Astrocyte of the cerebellum (primary cell): ENCODE data around the gene C1QTNF6.
"Not testable (repeated sequence)": the region's sequence is repeated elsewhere in the genome, so short reads cannot be mapped to it uniquely, and the experiment has no call there.

Experiments
- DNase-seq: peaks from one replicate; pipeline ENCODE4 v3.0.0-alpha.2; 2011; ENCODE audit warnings: low read depth
- H3K4me3 ChIP-seq: 2 replicates; pipeline ENCODE4 v1.5.1; 2011; ENCODE audit warnings: mild to moderate bottlenecking, low read depth, low read length, moderate library complexity
- CTCF ChIP-seq: IDR thresholded peaks from 2 replicates; pipeline ENCODE4 v1.5.1; 2012; ENCODE audit warnings: low read length, low read depth, moderate library complexity, mild to moderate bottlenecking; ENCODE audit errors: missing control alignments
- in situ Hi-C: cut with HindIII; loops from 2 replicates; pipeline ENCODE4 v1.10.0; 2017; ENCODE audit warnings: low sequenced_read_pairs

Gene C1QTNF6

DNA sequence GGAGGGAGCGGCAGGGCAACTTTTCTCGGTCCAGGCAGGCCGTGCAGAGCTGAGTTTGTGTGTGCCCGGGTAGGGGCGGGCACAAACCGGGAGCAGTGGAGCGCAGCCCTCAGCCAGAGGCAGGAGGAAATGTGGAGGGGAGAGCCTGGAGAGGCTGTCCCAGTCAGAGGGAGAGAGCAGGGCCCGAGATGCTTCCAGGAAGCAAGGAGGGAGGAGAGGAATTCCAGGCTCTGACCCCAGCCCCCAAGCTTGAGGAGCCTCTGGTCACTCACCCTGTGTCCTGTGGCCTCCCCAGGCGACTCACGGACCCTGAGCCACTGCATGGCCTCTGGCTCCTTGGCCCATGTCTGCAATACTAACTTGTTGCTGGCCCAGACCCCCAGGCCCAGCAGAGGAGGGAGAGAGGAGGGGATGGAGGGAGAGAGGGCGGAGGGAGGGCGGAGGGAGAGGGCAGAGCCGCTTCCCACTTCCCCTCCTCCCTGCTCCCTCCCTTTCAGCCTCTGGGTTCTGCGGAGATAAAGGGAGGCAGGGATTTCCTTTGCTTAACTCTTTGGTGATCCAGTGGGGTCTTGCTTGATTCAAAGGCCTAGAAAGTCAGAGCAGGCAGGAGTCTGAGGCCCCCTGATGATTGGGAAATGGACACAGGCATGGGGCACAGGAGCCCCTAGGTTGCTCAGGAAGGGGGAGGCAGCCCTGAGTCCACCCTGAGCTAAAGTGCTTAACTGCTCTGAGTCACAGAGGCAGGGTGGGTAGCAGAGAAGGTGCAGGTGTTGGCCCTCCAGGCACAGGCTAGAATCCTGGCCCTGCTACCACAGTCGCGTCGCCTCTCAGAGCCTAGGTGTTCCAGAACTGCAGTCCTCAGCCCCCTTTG lies at the start of gene C1QTNF6:
C1QTNF6 (minus strand) TSS at position 357 of the 871 bp plus-strand sequence; CDS start at position 323, 34 bp downstream.
- in situ Hi-C loops, result no loop called here
- DNase-seq, result no peak
- TF ChIP-seq CTCF, result no peak
- H3K4me3 ChIP-seq, result peak within 1 kb of the TSS; percentile 44

DNA sequence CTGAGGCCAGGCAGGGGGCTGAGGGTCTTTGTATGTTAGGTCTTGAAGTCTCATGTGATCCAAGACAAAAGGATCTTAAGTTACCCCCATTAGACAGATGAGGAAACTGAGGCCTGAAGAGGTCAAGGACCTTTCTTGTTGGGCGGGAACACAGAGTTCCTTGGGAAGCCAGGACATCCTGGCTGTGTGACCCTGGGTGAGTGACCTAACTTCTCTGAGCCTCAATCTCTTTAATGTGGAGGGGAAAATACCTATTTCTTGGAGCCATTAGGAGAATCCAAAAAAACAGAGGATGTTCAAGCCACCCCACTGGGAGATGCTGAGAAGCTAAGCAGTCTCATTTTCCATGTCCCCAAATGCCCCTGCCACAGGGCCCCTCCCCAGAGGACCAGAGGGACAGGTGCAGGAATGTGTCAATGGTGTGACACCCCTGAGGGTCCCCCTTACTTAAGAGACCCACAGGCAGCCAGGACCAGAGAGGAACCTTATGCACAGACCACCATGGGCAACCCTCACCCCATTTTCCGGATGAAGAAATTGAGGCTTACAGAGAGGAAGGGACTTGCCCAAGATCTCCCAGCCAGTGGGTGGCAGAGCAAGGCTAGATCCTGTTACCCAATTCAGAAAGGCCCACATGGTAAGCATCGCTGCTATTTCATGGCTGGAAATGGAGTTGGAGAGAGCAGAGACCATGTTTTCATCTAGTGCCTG lies 48.0 kb upstream of the C1QTNF6 start:
- in situ Hi-C loops, result no loop called here

GRCh38 chr22:37234736-37235711 lies 47.0 kb upstream of the C1QTNF6 start:
- no peak for DNase-seq
- no peak for TF ChIP-seq CTCF
- no peak overlapping the region for H3K4me3 ChIP-seq
- in situ Hi-C loops, result no loop called here

More for the DNA sequence above, 48.0 kb upstream of the C1QTNF6 start:
- no peak for DNase-seq
- no peak overlapping the region for H3K4me3 ChIP-seq
- TF ChIP-seq CTCF, result no peak

DNA sequence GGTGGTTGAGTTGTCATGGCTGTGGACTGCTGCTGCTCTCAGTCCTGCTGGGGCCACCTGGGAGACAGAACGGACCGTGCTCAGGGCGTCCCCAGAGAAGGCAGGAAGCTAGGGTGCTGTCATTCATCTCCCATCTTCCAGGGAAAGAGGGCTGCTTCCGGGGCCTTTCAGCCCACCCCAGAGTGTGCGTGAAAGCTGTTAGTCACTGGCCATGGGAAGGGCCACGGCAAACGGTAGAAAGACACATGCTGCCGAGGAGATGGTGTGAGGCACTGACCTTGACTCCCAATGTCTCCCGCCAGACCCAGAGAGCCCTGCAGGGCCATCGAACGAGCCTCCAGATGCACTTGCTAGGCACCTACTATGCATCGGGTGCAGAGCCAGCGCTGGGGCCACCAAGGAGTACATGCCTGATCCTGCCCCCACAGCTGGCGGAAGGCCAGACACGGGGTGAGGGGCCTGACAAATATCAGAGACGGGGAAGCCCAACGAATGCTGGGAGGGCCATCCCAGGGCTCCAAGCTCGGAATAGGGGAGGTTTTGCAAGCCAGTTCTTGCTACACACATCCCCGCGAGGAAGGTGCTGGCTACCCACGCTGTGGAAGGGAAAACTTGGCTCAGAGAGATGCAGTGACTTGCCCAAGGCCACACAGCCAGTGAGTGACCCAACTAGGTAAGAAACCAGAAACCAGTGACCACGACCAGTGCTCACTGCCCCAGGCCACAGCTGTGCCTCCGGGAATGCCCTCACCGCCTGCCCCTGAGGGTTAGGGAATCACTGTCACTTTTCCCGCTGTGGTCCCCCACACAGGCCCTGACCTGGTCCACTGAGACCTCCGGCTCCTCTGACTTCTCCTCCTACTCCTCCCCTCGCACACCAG lies 45.9 kb upstream of the C1QTNF6 start:
- no peak overlapping the region for H3K4me3 ChIP-seq
- no peak for TF ChIP-seq CTCF
- in situ Hi-C loops, result no loop called here
- DNase-seq, result no peak

DNA sequence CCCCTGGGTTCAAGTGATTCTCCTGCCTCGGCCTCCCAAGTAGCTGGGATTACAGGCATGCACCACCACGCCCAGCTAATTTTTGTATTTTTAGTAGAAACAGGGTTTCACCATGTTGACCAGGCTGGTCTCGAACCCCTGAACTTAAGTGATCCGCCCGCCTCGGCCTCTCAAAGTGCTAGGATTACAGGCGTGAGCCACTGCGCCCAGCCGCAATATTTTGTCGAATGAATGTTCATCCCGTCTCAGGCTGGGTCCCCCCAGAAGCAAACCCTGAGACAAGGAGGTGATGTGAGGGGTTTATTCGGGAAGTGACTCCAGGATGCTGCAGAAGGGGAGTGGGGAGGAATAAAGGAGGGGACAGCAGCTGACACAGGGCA lies 45.3 kb upstream of the C1QTNF6 start:
- DNase-seq, in situ Hi-C loops, H3K4me3 ChIP-seq: not testable (repeated sequence)
